ENCODE results near the gene PABPC1L. TPM values are rescaled to one million over a fixed set of nuclear protein-coding genes. Genes with fewer than 3 reads are reported as not detected.

Gene PABPC1L
- total and polyA plus RNA-seq, 2 donors (not counting 1 experiment from before 2014, with no cell fraction given) = 105 to 295 TPM

- no peak overlapping the region for H3K27ac ChIP-seq (ENCODE audit: low read length in 2 of 2)
- no peaks in the 10 kb centered on the region for H3K9me3 Mint-ChIP-seq (ENCODE audit: insufficient read depth)
- no peak overlapping the region for H2AFZ ChIP-seq (ENCODE audit: insufficient read depth, low read depth, low read length, poor library complexity, severe bottlenecking)
- WGBS (ENCODE audit: insufficient coverage) = 93% methylated on average over 2 of the region's 2 CpGs
- no peaks in the 10 kb centered on the region for H3K9me3 ChIP-seq (ENCODE audit: control extremely low read depth in 1 of 3, control insufficient read depth in 2 of 3, insufficient read depth in 1 of 3, low read length in 2 of 3)
- ChIA-PET POLR2A (no interaction called here), CTCF (interaction anchor here (0.9 to 1.4 kb wide), 2 partner anchors 16 to 147 kb away, joined by 3 read pairs; no protein-coding TSS in a partner anchor)
- ATAC-seq (ENCODE audit: low read depth) = no peak
- no peaks in the 10 kb centered on the region for H4K20me1 ChIP-seq (ENCODE audit: control insufficient read depth, insufficient read depth, low read length, poor library complexity, severe bottlenecking)
- no peak overlapping the region for H3K4me2 ChIP-seq (replicated peaks; ENCODE audit: low read depth, low read length, poor library complexity, severe bottlenecking)
- no peak overlapping the region for H3K4me3 ChIP-seq (ENCODE audit: control extremely low read depth in 1 of 5, extremely low read depth in 1 of 5, insufficient read depth in 1 of 5, low read depth in 2 of 5, low read length in 4 of 5)
- TF ChIP-seq EZH2 (IDR thresholded peaks at IDR 0.05; ENCODE audit: borderline replicate concordance, insufficient read depth, low read depth, low read length, poor library complexity, severe bottlenecking) (no peak), CTCF (IDR thresholded peaks at IDR 0.05) (no peak)
- no peak for DNase-seq
- H3K27me3 Mint-ChIP-seq = no peaks in the 10 kb centered on the region
- peaks cover 7 to 9% of the 10 kb centered on the region in 2 donors for H3K4me1 ChIP-seq (ENCODE audit: control insufficient read depth in 2 of 2, insufficient read depth in 2 of 2, low read length in 2 of 2)
- H3K27ac Mint-ChIP-seq = no peak overlapping the region
- H3K27me3 ChIP-seq (replicated peaks in 1 of 4; ENCODE audit: control extremely low read depth in 1 of 4, control insufficient read depth in 3 of 4, insufficient read depth in 4 of 4, low read length in 3 of 4) = no peaks in the 10 kb centered on the region
- H3K79me2 ChIP-seq (ENCODE audit: control insufficient read depth, insufficient read depth, low read length) = peaks cover 17% of the 10 kb centered on the region
- H3K4me3 Mint-ChIP-seq = no peak overlapping the region
- no peak overlapping the region for H3K9ac ChIP-seq (ENCODE audit: low read length)
- H3K4me1 Mint-ChIP-seq = peaks cover 13% of the 10 kb centered on the region
- intact Hi-C loops (cut with micrococcal nuclease) = no loop called here
- peaks cover 4 to 90% of the 10 kb centered on the region in 2 experiments for H3K36me3 ChIP-seq (replicated peaks in 1 of 2; ENCODE audit: control extremely low read depth in 1 of 2, control insufficient read depth in 1 of 2, extremely low read depth in 1 of 2, insufficient read depth in 2 of 2, low read length in 1 of 2)
Measured at GRCh38 chr20:44948513-44948912, 38.7 kb downstream of the PABPC1L start.

- Mint-ChIP-seq H3K4me3 (no peak overlapping the region), H3K27ac (no peak overlapping the region), H3K9me3 (ENCODE audit: insufficient read depth) (no peaks in the 10 kb centered on the region), H3K4me1 (peaks cover 29% of the 10 kb centered on the region), H3K27me3 (no peaks in the 10 kb centered on the region)
- no peak overlapping the region for H3K27ac ChIP-seq (ENCODE audit: low read length in 2 of 2)
- TF ChIP-seq EZH2 (IDR thresholded peaks at IDR 0.05; ENCODE audit: borderline replicate concordance, insufficient read depth, low read depth, low read length, poor library complexity, severe bottlenecking) = no peak
- TF ChIP-seq CTCF (IDR thresholded peaks at IDR 0.05) = no peak
- ChIA-PET CTCF (interaction anchor here (1.2 to 1.8 kb wide), 3 partner anchors 16 to 95 kb away, joined by 3 to 6 read pairs (median 4); partner anchors contain the start of gene STK4), POLR2A (no interaction called here)
- peaks cover 17 to 21% of the 10 kb centered on the region in 2 donors for H3K4me1 ChIP-seq (ENCODE audit: control insufficient read depth in 2 of 2, insufficient read depth in 2 of 2, low read length in 2 of 2)
- no peak for DNase-seq
- no peak overlapping the region for H3K9ac ChIP-seq (ENCODE audit: low read length)
- ATAC-seq (ENCODE audit: low read depth) = no peak
- 100% methylated on average over 1 of the region's 1 CpG for WGBS (ENCODE audit: insufficient coverage)
- peaks cover 4 to 96% of the 10 kb centered on the region in 2 experiments for H3K36me3 ChIP-seq (replicated peaks in 1 of 2; ENCODE audit: control extremely low read depth in 1 of 2, control insufficient read depth in 1 of 2, extremely low read depth in 1 of 2, insufficient read depth in 2 of 2, low read length in 1 of 2)
- intact Hi-C loops (cut with micrococcal nuclease) = no loop called here
- H3K79me2 ChIP-seq (ENCODE audit: control insufficient read depth, insufficient read depth, low read length) = peaks cover 27% of the 10 kb centered on the region
- no peak overlapping the region for H3K4me3 ChIP-seq (ENCODE audit: control extremely low read depth in 1 of 5, extremely low read depth in 1 of 5, insufficient read depth in 1 of 5, low read depth in 2 of 5, low read length in 4 of 5)
- no peaks in the 10 kb centered on the region for H3K9me3 ChIP-seq (ENCODE audit: control extremely low read depth in 1 of 3, control insufficient read depth in 2 of 3, insufficient read depth in 1 of 3, low read length in 2 of 3)
- H3K27me3 ChIP-seq (replicated peaks in 1 of 4; ENCODE audit: control extremely low read depth in 1 of 4, control insufficient read depth in 3 of 4, insufficient read depth in 4 of 4, low read length in 3 of 4) = no peaks in the 10 kb centered on the region
- no peak overlapping the region for H3K4me2 ChIP-seq (replicated peaks; ENCODE audit: low read depth, low read length, poor library complexity, severe bottlenecking)
- no peak overlapping the region for H2AFZ ChIP-seq (ENCODE audit: insufficient read depth, low read depth, low read length, poor library complexity, severe bottlenecking)
- H4K20me1 ChIP-seq (ENCODE audit: control insufficient read depth, insufficient read depth, low read length, poor library complexity, severe bottlenecking) = no peaks in the 10 kb centered on the region
Measured at GRCh38 chr20:44950368-44950767, 40.5 kb downstream of the PABPC1L start.
